HepG2 (cell line): Measurements from ENCODE around the gene PLK5. TPM values are rescaled to one million over a fixed set of nuclear protein-coding genes. Genes with fewer than 3 reads are reported as not detected.
A peak's percentile ranks its signal among the peaks of the same experiment; 100 is the strongest.

Source experiments
- CCDC6 ChIP-seq: sonication (generic); formaldehyde crosslinking; IDR thresholded peaks from 2 replicates; pipeline ENCODE4 v1.8.1; 2022; ENCODE audit warnings: mild to moderate bottlenecking, missing genetic modification reagents, moderate library complexity
- ELF1 ChIP-seq: sonication (generic); formaldehyde crosslinking; IDR thresholded peaks from 2 replicates; pipeline ENCODE4 v1.4.0; 2020; ENCODE audit warnings: missing genetic modification reagents
- GABPB1 ChIP-seq: IDR thresholded peaks from 2 replicates; pipeline ENCODE4 v1.6.1; 2016; ENCODE audit warnings: mild to moderate bottlenecking, missing genetic modification reagents, moderate library complexity, missing compliant biosample characterization
- HNRNPL ChIP-seq: fragments of 200-400 bp; formaldehyde crosslinking; IDR thresholded peaks from 2 replicates; pipeline ENCODE4 v1.6.1; 2017; ENCODE audit warnings: mild to moderate bottlenecking, low read depth, low read length
- KLF12 ChIP-seq: sonication (generic); formaldehyde crosslinking; IDR thresholded peaks from 2 replicates; pipeline ENCODE4 v1.4.0; 2020; ENCODE audit warnings: missing genetic modification reagents, borderline replicate concordance
- MAX ChIP-seq: IDR thresholded peaks from 2 replicates; pipeline ENCODE4 v1.6.1; 2012; ENCODE audit warnings: inconsistent platforms
- PRDM10 ChIP-seq: sonication (generic); formaldehyde crosslinking; IDR thresholded peaks from 2 replicates; pipeline ENCODE4 v1.4.0; 2020; ENCODE audit warnings: low read depth, missing genetic modification reagents
- SAP130 ChIP-seq: IDR thresholded peaks from 2 replicates; pipeline ENCODE4 v1.6.1; 2016; ENCODE audit warnings: low read depth
- SRSF1 ChIP-seq: fragments of 200-400 bp; formaldehyde crosslinking; optimal IDR thresholded peaks from 2 replicates; pipeline ENCODE3; 2017; ENCODE audit warnings: mild to moderate bottlenecking, low read depth, low read length, moderate library complexity
- TARDBP ChIP-seq: sonication (generic); formaldehyde crosslinking; IDR thresholded peaks from 2 replicates; pipeline ENCODE4 v1.8.0; 2022; ENCODE audit warnings: mild to moderate bottlenecking, missing genetic modification reagents
- TBX3 ChIP-seq: fragments of 450-650 bp; IDR thresholded peaks from 2 replicates; pipeline ENCODE4 v1.6.1; 2017; ENCODE audit warnings: antibody characterized with exemption, mild to moderate bottlenecking, inconsistent platforms, borderline replicate concordance
- ZFP41 ChIP-seq: sonication (generic); formaldehyde crosslinking; IDR thresholded peaks from 2 replicates; pipeline ENCODE4 v1.4.0; 2020; ENCODE audit warnings: mild to moderate bottlenecking, missing genetic modification reagents, borderline replicate concordance
- ZGPAT ChIP-seq: IDR thresholded peaks from 2 replicates; pipeline ENCODE4 v1.6.1; 2016; ENCODE audit warnings: mild to moderate bottlenecking
- ZNF263 ChIP-seq: sonication (generic); formaldehyde crosslinking; IDR thresholded peaks from 2 replicates; pipeline ENCODE4 v1.4.0; 2020; ENCODE audit warnings: missing genetic modification reagents
- ZNF292 ChIP-seq: sonication (generic); formaldehyde crosslinking; IDR thresholded peaks from 2 replicates; pipeline ENCODE4 v1.8.1; 2022; ENCODE audit warnings: mild to moderate bottlenecking, low read depth, missing genetic modification reagents, borderline replicate concordance
- ZNF691 ChIP-seq: sonication (generic); formaldehyde crosslinking; IDR thresholded peaks from 2 replicates; pipeline ENCODE4 v1.4.0; 2020; ENCODE audit warnings: missing genetic modification reagents, low read depth, mild to moderate bottlenecking, borderline replicate concordance
- ZNF772 ChIP-seq: sonication (generic); formaldehyde crosslinking; IDR thresholded peaks from 2 replicates; pipeline ENCODE4 v1.5.0; 2020; ENCODE audit warnings: mild to moderate bottlenecking, missing genetic modification reagents
- polyA plus RNA-seq, 8 experiments: library from polyadenylated mRNA; depleted of rRNA in 3 of 8; stranded (reverse) in 7 of 8; unstranded in 1 of 8; fragments of >200 nt; fragmentation: Illumina TruSeq in 4 of 8; extraction: Trizol in 4 of 8; gene quantifications; 2 replicates each; pipeline versions ENCODE4 v1.2.1 to v1.2.3, GENCODE V29; 2011 to 2016; ENCODE audit warnings: low read depth in 4 of 8, missing spikeins in 1 of 8, mixed read lengths in 1 of 8; ENCODE audit not compliant: insufficient read depth in 1 of 8
- total RNA-seq, 5 experiments: library from RNA; depleted of rRNA; stranded (reverse); fragments of >200 nt; fragmentation: Illumina TruSeq; extraction: Trizol; gene quantifications; 2 replicates each; pipeline ENCODE4 v1.2.3, GENCODE V29; 2016; ENCODE audit warnings: low read depth in 1 of 5
- TF ChIP-seq, protein P1 (sequence below): IDR thresholded peaks from 2 replicates; pipeline ENCODE4 v1.6.1; 2012; ENCODE audit warnings: low read length, improper control_type of control experiment
- TF ChIP-seq, protein P2 (sequence below): sonication (generic); formaldehyde crosslinking; IDR thresholded peaks from 2 replicates; pipeline ENCODE4 v1.8.1; 2023; ENCODE audit warnings: mild to moderate bottlenecking, missing genetic modification reagents

PLK5 gene
- total and polyA plus RNA-seq, 2 of the 13 experiments (the other 11 are each of a cell fraction or from before 2014, with no cell fraction given) = not detected

- TF ChIP-seq, protein P1, sequence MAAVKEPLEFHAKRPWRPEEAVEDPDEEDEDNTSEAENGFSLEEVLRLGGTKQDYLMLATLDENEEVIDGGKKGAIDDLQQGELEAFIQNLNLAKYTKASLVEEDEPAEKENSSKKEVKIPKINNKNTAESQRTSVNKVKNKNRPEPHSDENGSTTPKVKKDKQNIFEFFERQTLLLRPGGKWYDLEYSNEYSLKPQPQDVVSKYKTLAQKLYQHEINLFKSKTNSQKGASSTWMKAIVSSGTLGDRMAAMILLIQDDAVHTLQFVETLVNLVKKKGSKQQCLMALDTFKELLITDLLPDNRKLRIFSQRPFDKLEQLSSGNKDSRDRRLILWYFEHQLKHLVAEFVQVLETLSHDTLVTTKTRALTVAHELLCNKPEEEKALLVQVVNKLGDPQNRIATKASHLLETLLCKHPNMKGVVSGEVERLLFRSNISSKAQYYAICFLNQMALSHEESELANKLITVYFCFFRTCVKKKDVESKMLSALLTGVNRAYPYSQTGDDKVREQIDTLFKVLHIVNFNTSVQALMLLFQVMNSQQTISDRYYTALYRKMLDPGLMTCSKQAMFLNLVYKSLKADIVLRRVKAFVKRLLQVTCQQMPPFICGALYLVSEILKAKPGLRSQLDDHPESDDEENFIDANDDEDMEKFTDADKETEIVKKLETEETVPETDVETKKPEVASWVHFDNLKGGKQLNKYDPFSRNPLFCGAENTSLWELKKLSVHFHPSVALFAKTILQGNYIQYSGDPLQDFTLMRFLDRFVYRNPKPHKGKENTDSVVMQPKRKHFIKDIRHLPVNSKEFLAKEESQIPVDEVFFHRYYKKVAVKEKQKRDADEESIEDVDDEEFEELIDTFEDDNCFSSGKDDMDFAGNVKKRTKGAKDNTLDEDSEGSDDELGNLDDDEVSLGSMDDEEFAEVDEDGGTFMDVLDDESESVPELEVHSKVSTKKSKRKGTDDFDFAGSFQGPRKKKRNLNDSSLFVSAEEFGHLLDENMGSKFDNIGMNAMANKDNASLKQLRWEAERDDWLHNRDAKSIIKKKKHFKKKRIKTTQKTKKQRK = no peak
- peak; percentile 19; the same call in 1 of the 2 replicates for TF ChIP-seq SAP130
- TF ChIP-seq ZNF691 (CRISPR knock-in tag) = peak; percentile 17; the same call in 1 of the 2 replicates
- TF ChIP-seq ELF1 (CRISPR knock-in tag) = 0 out of 2 replicates have a peak, but pooled peaks have one; percentile 40
- peak; percentile 91 for TF ChIP-seq ZNF263 (CRISPR knock-in tag)
- TF ChIP-seq, protein P2, sequence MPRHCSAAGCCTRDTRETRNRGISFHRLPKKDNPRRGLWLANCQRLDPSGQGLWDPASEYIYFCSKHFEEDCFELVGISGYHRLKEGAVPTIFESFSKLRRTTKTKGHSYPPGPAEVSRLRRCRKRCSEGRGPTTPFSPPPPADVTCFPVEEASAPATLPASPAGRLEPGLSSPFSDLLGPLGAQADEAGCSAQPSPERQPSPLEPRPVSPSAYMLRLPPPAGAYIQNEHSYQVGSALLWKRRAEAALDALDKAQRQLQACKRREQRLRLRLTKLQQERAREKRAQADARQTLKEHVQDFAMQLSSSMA = 0 out of 2 replicates have a peak, but pooled peaks have one; percentile 58
- TF ChIP-seq SRSF1 = peak; percentile 69
- TF ChIP-seq ZNF292 (CRISPR knock-in tag) = 0 out of 2 replicates have a peak, but pooled peaks have one; percentile 31
- 0 out of 2 replicates have a peak, but pooled peaks have one; percentile 26 for TF ChIP-seq ZFP41
- TF ChIP-seq ZNF772 (CRISPR knock-in tag) = peak; percentile 28; the same call in 1 of the 2 replicates
- TF ChIP-seq MAX = no peak; the same call in 1 of the 2 replicates
- peak; percentile 48; the same call in 1 of the 2 replicates for TF ChIP-seq TARDBP (CRISPR knock-in tag)
- peak; percentile 45; the same call in 1 of the 2 replicates for TF ChIP-seq KLF12 (CRISPR knock-in tag)
- TF ChIP-seq PRDM10 = no peak
- peak; percentile 51 for TF ChIP-seq GABPB1 (CRISPR knock-in tag)
- TF ChIP-seq CCDC6 (CRISPR knock-in tag) = 0 out of 2 replicates have a peak, but pooled peaks have one; percentile 11
- TF ChIP-seq HNRNPL = peak; percentile 100
- no peak for TF ChIP-seq TBX3
- TF ChIP-seq ZGPAT (CRISPR knock-in tag) = peak; percentile 35; the same call in 1 of the 2 replicates
These were observed 31.3 kb upstream of the PLK5 start (continued) for GRCh38 chr19:1492474-1493006.
